ENCODE data around the gene MTHFSD. TPM values are rescaled to one million over a fixed set of nuclear protein-coding genes. Genes with fewer than 3 reads are reported as not detected.

The MTHFSD gene
- total and polyA plus RNA-seq, 7 donors: 5.5 to 18.8 (median 10.9) TPM

- TF ChIP-seq POLR2AphosphoS5 (IDR thresholded peaks at IDR 0.05) (peak in 2 of 4 donors; percentile 13 to 52), CTCF (IDR thresholded peaks at IDR 0.05) (no peak), EP300 (IDR thresholded peaks at IDR 0.05) (peak in 1 of 4 donors; percentile 20), POLR2A (IDR thresholded peaks at IDR 0.05) (no peak)
- H3K9me3 ChIP-seq: no peaks in the 10 kb centered on the region
- no peak overlapping the region for H3K4me3 ChIP-seq
- peak; percentile 81 for DNase-seq
- H3K27ac ChIP-seq: peak overlapping the region; percentile 99 to 100 (median 99)
- 57 to 71% methylated on average over 13 of the region's 13 CpGs for WGBS, 2 donors
- intact Hi-C loops (cut with DNase I): no loop called here
- H3K4me1 ChIP-seq: peaks cover 0 to 52% (median 49%) of the 10 kb centered on the region in 4 donors
- H3K27me3 ChIP-seq: no peaks in the 10 kb centered on the region
- H3K36me3 ChIP-seq: peaks cover 7 to 34% (median 17%) of the 10 kb centered on the region in 4 donors
Observed at GRCh38 chr16:86490859-86491639, 64.0 kb downstream of the MTHFSD start.

GRCh38 chr16:86485746-86486145 is 69.3 kb downstream of the MTHFSD start:
- Histone ChIP-seq H3K36me3 (peaks cover 7 to 43% (median 24%) of the 10 kb centered on the region in 4 donors), H3K27ac (no peak overlapping the region), H3K4me3 (no peak overlapping the region), H3K9me3 (peaks cover 0 to 9% (median 4%) of the 10 kb centered on the region in 4 donors), H3K27me3 (no peaks in the 10 kb centered on the region), H3K4me1 (peaks cover 0 to 20% (median 5%) of the 10 kb centered on the region in 4 donors)
- TF ChIP-seq CTCF (IDR thresholded peaks at IDR 0.05): no peak
- TF ChIP-seq POLR2A (IDR thresholded peaks at IDR 0.05): no peak
- no peak for TF ChIP-seq POLR2AphosphoS5 (IDR thresholded peaks at IDR 0.05)
- TF ChIP-seq EP300 (IDR thresholded peaks at IDR 0.05): no peak
- DNase-seq: no peak
- WGBS, 2 donors: 75 to 82% methylated on average over 3 of the region's 3 CpGs
- intact Hi-C loops (cut with DNase I): no loop called here

- WGBS, 2 donors: 68 to 86% methylated on average over 5 of the region's 5 CpGs
- intact Hi-C loops (cut with DNase I): no loop called here
Observed at GRCh38 chr16:86484240-86484639, 70.8 kb downstream of the MTHFSD start.

GRCh38 chr16:86481607-86482006 is 73.4 kb downstream of the MTHFSD start:
- H3K27ac ChIP-seq: no peak overlapping the region
- no peak overlapping the region for H3K4me3 ChIP-seq
- DNase-seq: no peak
- peaks cover 0 to 38% (median 26%) of the 10 kb centered on the region in 4 donors for H3K4me1 ChIP-seq
- intact Hi-C loops (cut with DNase I): no loop called here
- peaks cover 0 to 9% (median 4%) of the 10 kb centered on the region in 4 donors for H3K9me3 ChIP-seq
- no peaks in the 10 kb centered on the region for H3K27me3 ChIP-seq
- H3K36me3 ChIP-seq: peaks cover 0 to 27% (median 5%) of the 10 kb centered on the region in 4 donors
- 84 to 87% methylated on average over 3 of the region's 3 CpGs for WGBS, 2 donors
- TF ChIP-seq CTCF (IDR thresholded peaks at IDR 0.05): no peak
- no peak for TF ChIP-seq POLR2AphosphoS5 (IDR thresholded peaks at IDR 0.05)
- no peak for TF ChIP-seq EP300 (IDR thresholded peaks at IDR 0.05)
- TF ChIP-seq POLR2A (IDR thresholded peaks at IDR 0.05): no peak

More at GRCh38 chr16:86484240-86484639, 70.8 kb downstream of the MTHFSD start:
- DNase-seq: no peak
- Histone ChIP-seq H3K27me3 (no peaks in the 10 kb centered on the region), H3K9me3 (peaks cover 0 to 9% (median 4%) of the 10 kb centered on the region in 4 donors), H3K4me1 (peaks cover 0 to 33% (median 11%) of the 10 kb centered on the region in 4 donors), H3K27ac (no peak overlapping the region), H3K36me3 (peaks cover 0 to 36% (median 14%) of the 10 kb centered on the region in 4 donors), H3K4me3 (no peak overlapping the region)
- TF ChIP-seq POLR2AphosphoS5 (IDR thresholded peaks at IDR 0.05) (no peak), POLR2A (IDR thresholded peaks at IDR 0.05) (no peak), EP300 (IDR thresholded peaks at IDR 0.05) (no peak), CTCF (IDR thresholded peaks at IDR 0.05) (no peak)
